ENCODE results near the gene COL6A3. TPM values are rescaled to one million over a fixed set of nuclear protein-coding genes. Genes with fewer than 3 reads are reported as not detected.

The COL6A3 gene
- total and polyA plus RNA-seq, 2 of the 13 experiments (the other 11 are each of a cell fraction or from before 2014, with no cell fraction given) = 0.03 TPM; not detected in 1

Other genes starting within 250 kb of the COL6A3 start
- gene MLPH, start 73.1 kb upstream of the COL6A3 start, total RNA-seq (2016; rRNA removed; fragmentation: Illumina TruSeq; extraction: Trizol) = not detected in 2 replicates
- 0.12 and 0.27 TPM in 2 replicates for gene MLPH, start 73.1 kb upstream of the COL6A3 start, polyA plus RNA-seq (2011; rRNA removed)
- not detected in 2 replicates for gene PRLH, start 152.4 kb upstream of the COL6A3 start, total RNA-seq (2016; rRNA removed; fragmentation: Illumina TruSeq; extraction: Trizol)
- gene PRLH, start 152.4 kb upstream of the COL6A3 start, polyA plus RNA-seq (2011; rRNA removed) = not detected in 2 replicates
- gene RAB17, start 176.6 kb upstream of the COL6A3 start, total RNA-seq (2016; rRNA removed; fragmentation: Illumina TruSeq; extraction: Trizol) = 68.0 and 70.0 TPM in 2 replicates
- 124 and 141 TPM in 2 replicates for gene RAB17, start 176.6 kb upstream of the COL6A3 start, polyA plus RNA-seq (2011; rRNA removed)
- 15.9 and 22.0 TPM in 2 replicates for gene LRRFIP1, start 213.4 kb upstream of the COL6A3 start, total RNA-seq (2016; rRNA removed; fragmentation: Illumina TruSeq; extraction: Trizol)
- gene LRRFIP1, start 213.4 kb upstream of the COL6A3 start, polyA plus RNA-seq (2011; rRNA removed) = 31.2 and 40.5 TPM in 2 replicates

All from HepG2 (cell line).